Muscle of leg (tissue), 11 donors: ENCODE results near the gene MAML3. TPM values are rescaled to one million over a fixed set of nuclear protein-coding genes. Genes with fewer than 3 reads are reported as not detected.
A peak's percentile ranks its signal among the peaks of the same experiment; 100 is the strongest.

ENCODE experiments used
- DNase-seq: peaks from one replicate; pipeline ENCODE4 v3.0.0; 2013
- H3K27ac ChIP-seq: one replicate; pipeline ENCODE4 v1.5.1; 2013; ENCODE audit warnings: mild to moderate bottlenecking, low read length, control low read depth
- H3K27me3 ChIP-seq: one replicate; pipeline ENCODE4 v1.6.1; 2013; ENCODE audit warnings: low read length; ENCODE audit not compliant: control insufficient read depth, insufficient read depth
- H3K36me3 ChIP-seq: one replicate; pipeline ENCODE4 v1.6.1; 2013; ENCODE audit warnings: low read length; ENCODE audit not compliant: control insufficient read depth, insufficient read depth
- H3K4me1 ChIP-seq: one replicate; pipeline ENCODE4 v1.6.1; 2013; ENCODE audit warnings: low read length; ENCODE audit not compliant: control insufficient read depth, insufficient read depth
- H3K4me3 ChIP-seq: one replicate; pipeline ENCODE4 v1.5.1; 2013; ENCODE audit warnings: low read length, control low read depth
- H3K9me3 ChIP-seq: replicated peaks from 2 replicates; pipeline ENCODE4 v1.6.1; 2013; ENCODE audit warnings: low read depth, low read length; ENCODE audit not compliant: control insufficient read depth
- WGBS: methylation state at CpG from one replicate; pipeline ENCODE4 v1.1.5; 2013; ENCODE audit warnings: missing lambda C conversion rate; ENCODE audit not compliant: insufficient coverage; 5-methylcytosine and 5-hydroxymethylcytosine counted together
- polyA plus RNA-seq, 8 donors: library from polyadenylated mRNA; unstranded; fragments of 120-200 nt; gene quantifications; one replicate each; pipeline versions ENCODE4 v1.2.1 to v1.2.3, GENCODE V29; 2013; ENCODE audit warnings: inconsistent platforms in 1 of 8, low replicate concordance in 1 of 8; ENCODE audit not compliant: insufficient read length in 8 of 8, insufficient read depth in 1 of 8
- total RNA-seq: library from RNA; stranded (reverse); fragments of 120-200 nt; gene quantifications from one replicate; pipeline ENCODE4 v1.2.4, GENCODE V29; 2013

MAML3 gene
- total and polyA plus RNA-seq, 9 donors, result 3.0 to 5.5 (median 5.0) TPM

- Histone ChIP-seq H3K27ac (no peak overlapping the region), H3K36me3 (no peaks in the 10 kb centered on the region), H3K4me1 (peaks cover 26% of the 10 kb centered on the region), H3K9me3 (no peaks in the 10 kb centered on the region), H3K27me3 (no peaks in the 10 kb centered on the region), H3K4me3 (no peak overlapping the region)
- DNase-seq, result no peak
- WGBS, result no CpG with 5 or more reads among the region's 2 CpGs
These were observed 309.9 kb downstream of the MAML3 start for GRCh38 chr4:139844057-139844456.

- H3K4me3 ChIP-seq, result no peak overlapping the region
- no peak overlapping the region for H3K27ac ChIP-seq
- no peak for DNase-seq
- WGBS, result 83% methylated on average over 4 of the region's 5 CpGs
- H3K27me3 ChIP-seq, result no peaks in the 10 kb centered on the region
- peaks cover 29% of the 10 kb centered on the region for H3K4me1 ChIP-seq
- no peaks in the 10 kb centered on the region for H3K9me3 ChIP-seq
- H3K36me3 ChIP-seq, result no peaks in the 10 kb centered on the region
These were observed 310.3 kb downstream of the MAML3 start for GRCh38 chr4:139843641-139844040.

- WGBS, result 55% methylated on average over 8 of the region's 10 CpGs
- no peaks in the 10 kb centered on the region for H3K27me3 ChIP-seq
These were observed 312.4 kb downstream of the MAML3 start for GRCh38 chr4:139841464-139842195.

GRCh38 chr4:139840773-139841172 lies 313.2 kb downstream of the MAML3 start:
- H3K36me3 ChIP-seq, result no peaks in the 10 kb centered on the region
- no peak overlapping the region for H3K27ac ChIP-seq
- DNase-seq, result no peak
- no peaks in the 10 kb centered on the region for H3K9me3 ChIP-seq
- H3K27me3 ChIP-seq, result no peaks in the 10 kb centered on the region
- WGBS, result no CpG with 5 or more reads among the region's 2 CpGs
- H3K4me1 ChIP-seq, result peaks cover 29% of the 10 kb centered on the region
- no peak overlapping the region for H3K4me3 ChIP-seq

More at GRCh38 chr4:139841464-139842195, 312.4 kb downstream of the MAML3 start:
- Histone ChIP-seq H3K4me3 (no peak overlapping the region), H3K36me3 (no peaks in the 10 kb centered on the region), H3K27ac (peak overlapping the region; percentile 3), H3K9me3 (no peaks in the 10 kb centered on the region), H3K4me1 (peaks cover 29% of the 10 kb centered on the region)
- DNase-seq, result no peak

GRCh38 chr4:139839403-139840031 lies 314.5 kb downstream of the MAML3 start:
- WGBS, result 35% methylated on average over 2 of the region's 6 CpGs
- Histone ChIP-seq H3K9me3 (no peaks in the 10 kb centered on the region), H3K36me3 (no peaks in the 10 kb centered on the region), H3K27me3 (no peaks in the 10 kb centered on the region), H3K27ac (peak overlapping the region; percentile 3), H3K4me3 (no peak overlapping the region), H3K4me1 (peaks cover 29% of the 10 kb centered on the region)
- no peak for DNase-seq

- Histone ChIP-seq H3K27ac (no peak overlapping the region), H3K4me3 (no peak overlapping the region), H3K36me3 (no peaks in the 10 kb centered on the region), H3K4me1 (peaks cover 29% of the 10 kb centered on the region), H3K27me3 (no peaks in the 10 kb centered on the region), H3K9me3 (no peaks in the 10 kb centered on the region)
- 100% methylated on average over 2 of the region's 3 CpGs for WGBS
- no peak for DNase-seq
These were observed 315.2 kb downstream of the MAML3 start for GRCh38 chr4:139838811-139839210.

DNA sequence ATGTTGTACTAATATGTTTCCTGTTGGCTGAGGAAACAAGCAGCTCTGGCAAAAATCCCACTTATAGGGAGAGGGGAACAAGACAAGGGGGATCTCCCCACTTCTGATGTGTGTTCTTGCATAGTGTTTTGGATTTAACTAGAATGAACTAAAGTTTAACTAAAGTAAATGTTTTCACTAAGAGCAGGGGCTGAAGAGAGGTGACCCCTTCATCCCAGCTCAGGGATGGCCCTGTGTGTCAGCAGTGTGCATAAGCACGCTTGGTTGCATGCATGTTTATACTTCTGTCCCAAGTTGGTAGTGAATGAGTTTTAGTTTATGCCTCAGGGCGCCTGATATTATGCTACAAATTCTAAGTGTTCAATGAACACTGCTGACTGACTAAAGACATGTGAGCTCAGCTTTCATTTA lies 319.0 kb downstream of the MAML3 start:
- no CpG with 5 or more reads among the region's 2 CpGs for WGBS
- DNase-seq, result no peak
- H3K9me3 ChIP-seq, result no peaks in the 10 kb centered on the region
- no peak overlapping the region for H3K4me3 ChIP-seq
- H3K27ac ChIP-seq, result no peak overlapping the region
- H3K27me3 ChIP-seq, result no peaks in the 10 kb centered on the region
- H3K4me1 ChIP-seq, result peaks cover 21% of the 10 kb centered on the region
- no peaks in the 10 kb centered on the region for H3K36me3 ChIP-seq

GRCh38 chr4:139834226-139834662 lies 319.7 kb downstream of the MAML3 start:
- Histone ChIP-seq H3K27me3 (no peaks in the 10 kb centered on the region), H3K4me3 (no peak overlapping the region), H3K27ac (no peak overlapping the region), H3K9me3 (no peaks in the 10 kb centered on the region), H3K4me1 (peaks cover 13% of the 10 kb centered on the region), H3K36me3 (no peaks in the 10 kb centered on the region)
- DNase-seq, result no peak
- 72% methylated on average over 8 of the region's 8 CpGs for WGBS

GRCh38 chr4:139833151-139833910 lies 320.7 kb downstream of the MAML3 start:
- H3K9me3 ChIP-seq, result no peaks in the 10 kb centered on the region
- no peaks in the 10 kb centered on the region for H3K27me3 ChIP-seq
- no peak overlapping the region for H3K27ac ChIP-seq
- H3K4me1 ChIP-seq, result peaks cover 9% of the 10 kb centered on the region
- WGBS, result 36% methylated on average over 11 of the region's 21 CpGs
- DNase-seq, result no peak
- H3K4me3 ChIP-seq, result no peak overlapping the region
- H3K36me3 ChIP-seq, result no peaks in the 10 kb centered on the region
